HG02840 (cell line): ENCODE data around the gene CAST.

Experiments
- ATAC-seq: cut with Tn5 transposase; IDR thresholded peaks from one replicate; pipeline ENCODE4 v1.9.1; 2021; ENCODE audit warnings: mild to moderate bottlenecking, moderate library complexity, moderate number of reproducible peaks; ENCODE audit not compliant: unreplicated experiment, low FRiP score

The CAST gene

GRCh38 chr5:96808868-96809558, 146.8 kb downstream of the CAST start:
- ATAC-seq, result no peak

- ATAC-seq, result no peak
Measured at GRCh38 chr5:96809921-96810320, 147.7 kb downstream of the CAST start.

GRCh38 chr5:96812851-96813250, 150.7 kb downstream of the CAST start:
- no peak for ATAC-seq

GRCh38 chr5:96814041-96814440, 151.9 kb downstream of the CAST start:
- ATAC-seq, result no peak

GRCh38 chr5:96816411-96816939, 154.3 kb downstream of the CAST start:
- peak; percentile 67 for ATAC-seq

- ATAC-seq, result peak; percentile 34
Measured at GRCh38 chr5:96816991-96817390, 154.8 kb downstream of the CAST start.

- ATAC-seq, result no peak
Measured at GRCh38 chr5:96817506-96817905, 155.3 kb downstream of the CAST start.

- ATAC-seq, result no peak
Measured at GRCh38 chr5:96818125-96818788, 156.1 kb downstream of the CAST start.

GRCh38 chr5:96819806-96820205, 157.6 kb downstream of the CAST start:
- no peak for ATAC-seq

- no peak for ATAC-seq
Measured at GRCh38 chr5:96821260-96821916, 159.2 kb downstream of the CAST start.

GRCh38 chr5:96822686-96823459, 160.7 kb downstream of the CAST start:
- no peak for ATAC-seq

GRCh38 chr5:96823900-96824380, 161.8 kb downstream of the CAST start:
- peak; percentile 91 for ATAC-seq
